Hippocampal formation (tissue), 2 donors: ENCODE results near the gene IL16.
"Not testable (repeated sequence)": the region's sequence is repeated elsewhere in the genome, so short reads cannot be mapped to it uniquely, and the experiment has no call there.

Source experiments
- DNase-seq, 2 donors: peaks; one replicate each; lab custom pipeline; 2025; lab: John Stamatoyannopoulos, UW

The IL16 gene

DNA sequence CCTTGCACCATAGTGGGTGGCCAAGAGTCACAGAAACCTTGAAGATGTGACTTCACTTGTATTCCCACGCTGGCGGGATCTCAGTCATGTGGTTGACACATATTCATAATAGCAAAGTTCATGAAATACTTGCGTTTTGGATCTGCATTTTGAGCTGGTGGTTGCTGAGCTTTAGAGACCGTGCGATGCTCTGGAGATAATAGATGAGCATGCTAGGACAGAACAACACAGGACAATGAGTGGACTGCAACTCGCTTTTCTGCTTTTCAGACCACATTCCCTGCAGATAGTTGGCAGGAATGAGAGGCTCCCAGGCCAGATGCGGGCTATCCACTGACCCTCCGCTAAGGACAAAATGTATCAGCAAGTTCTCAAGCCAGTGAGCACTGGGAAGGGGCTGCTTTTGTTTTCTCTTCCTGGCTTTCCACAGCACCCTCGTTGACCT, 141.1 kb downstream of the IL16 start:
- DNase-seq: no peak

- no peak for DNase-seq
Observed at GRCh38 chr15:81338170-81339007, 141.7 kb downstream of the IL16 start.

- DNase-seq: no peak
Observed at GRCh38 chr15:81339321-81339720, 142.6 kb downstream of the IL16 start.

GRCh38 chr15:81339851-81340250, 143.2 kb downstream of the IL16 start:
- no peak for DNase-seq

DNA sequence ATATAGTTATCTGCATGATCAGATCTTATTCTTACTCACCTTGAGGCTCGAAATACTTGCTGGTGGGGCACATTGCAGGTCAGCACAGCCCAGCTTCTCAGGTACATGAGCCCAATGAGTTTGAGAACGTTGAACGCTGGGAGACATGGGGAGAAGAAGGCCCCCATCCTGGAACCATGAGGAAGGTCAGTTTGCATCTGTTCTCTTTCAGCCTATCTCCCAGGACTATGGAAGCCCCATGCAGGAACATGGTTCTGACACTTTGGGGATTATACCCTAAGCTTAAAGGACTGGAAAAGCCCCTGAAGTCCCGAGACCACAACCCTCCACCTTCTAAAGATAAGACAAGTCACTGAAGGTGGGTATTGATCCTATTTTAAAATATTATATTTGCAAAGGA, 144.7 kb downstream of the IL16 start:
- no peak for DNase-seq

DNA sequence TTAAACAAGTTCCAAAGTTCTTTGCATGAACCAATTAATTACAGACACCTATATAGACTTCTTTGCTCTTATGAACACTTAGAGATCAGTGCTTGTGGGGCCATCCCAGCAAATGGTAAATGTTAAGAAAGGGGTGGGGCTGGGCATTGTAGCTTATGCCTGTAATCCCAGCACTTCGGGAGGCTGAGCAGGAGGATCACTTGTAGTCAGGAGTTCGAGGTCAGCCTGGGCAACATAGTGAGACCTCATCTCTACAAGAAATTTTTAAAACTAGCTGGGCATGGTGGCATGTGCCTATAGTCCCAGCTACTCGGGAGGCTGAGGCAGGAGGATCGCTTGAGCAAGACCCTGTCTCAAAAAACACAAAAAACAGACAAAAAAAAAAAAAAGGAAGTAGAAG, 146.7 kb downstream of the IL16 start:
- no peak for DNase-seq

GRCh38 chr15:81346611-81347010, 149.9 kb downstream of the IL16 start:
- DNase-seq: no peak

DNA sequence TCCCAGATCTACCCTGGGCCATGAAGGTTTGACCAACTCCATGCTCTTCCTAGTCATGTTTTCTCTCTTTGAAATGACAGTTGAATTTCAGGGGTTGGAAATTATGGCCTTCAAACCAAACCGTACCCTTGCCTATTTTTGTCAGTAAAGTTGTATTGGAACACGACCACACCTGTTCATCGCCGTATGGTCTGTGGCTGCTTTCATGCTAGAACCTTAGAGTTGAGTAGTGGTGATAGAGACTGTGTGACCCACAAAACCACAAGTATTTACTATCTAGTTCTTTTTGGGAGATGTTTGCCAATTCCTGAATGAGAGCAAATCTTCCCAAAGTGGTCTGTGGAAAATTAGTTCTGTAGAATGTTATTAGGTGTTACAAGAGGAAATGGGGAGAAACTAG, 151.2 kb downstream of the IL16 start:
- DNase-seq: no peak

- not testable (repeated sequence) for DNase-seq
Observed at GRCh38 chr15:81348691-81349090, 152.0 kb downstream of the IL16 start.

DNA sequence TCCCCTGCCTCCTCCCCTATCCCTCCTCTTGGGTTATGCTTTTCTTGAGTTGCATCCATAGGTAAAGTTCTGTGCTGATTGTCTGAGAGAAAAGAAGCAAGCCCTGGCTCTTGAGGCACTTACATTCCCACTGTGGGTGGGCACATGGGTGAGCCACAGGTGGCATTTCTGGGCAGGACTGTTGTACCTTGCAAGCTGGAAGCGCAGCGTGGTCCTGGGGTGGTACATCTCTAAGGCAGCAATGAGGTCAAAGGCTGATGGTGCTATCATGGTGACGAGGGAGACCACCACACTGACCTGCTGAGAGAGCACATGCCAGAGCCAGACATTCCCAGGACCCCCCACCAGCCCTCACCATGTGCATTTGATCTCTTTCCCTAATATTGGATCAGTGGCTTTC, 152.6 kb downstream of the IL16 start:
- DNase-seq: no peak

GRCh38 chr15:81351651-81352050, 155.0 kb downstream of the IL16 start:
- no peak for DNase-seq

DNA sequence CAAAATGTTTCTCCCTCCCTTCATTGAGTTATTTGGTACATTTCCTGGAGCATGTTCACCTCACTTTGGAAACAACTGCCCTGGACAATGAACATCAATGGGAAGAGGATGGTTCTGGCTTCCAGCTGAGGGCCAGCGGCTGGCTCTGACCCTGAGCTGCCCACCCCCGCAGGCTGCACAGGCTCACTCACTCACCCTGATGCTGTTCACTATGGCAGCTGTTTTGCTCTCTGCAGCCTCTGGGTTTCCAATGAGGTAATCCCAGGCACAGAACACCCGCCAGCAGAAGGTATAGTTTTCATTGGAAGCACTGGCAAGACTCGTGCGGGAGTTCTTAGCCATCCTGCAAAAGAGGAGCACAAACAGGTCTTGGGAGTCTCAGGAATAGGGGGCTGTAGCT, 159.6 kb downstream of the IL16 start:
- no peak for DNase-seq

- DNase-seq: no peak
Observed at GRCh38 chr15:81357180-81357686, 160.6 kb downstream of the IL16 start.

DNA sequence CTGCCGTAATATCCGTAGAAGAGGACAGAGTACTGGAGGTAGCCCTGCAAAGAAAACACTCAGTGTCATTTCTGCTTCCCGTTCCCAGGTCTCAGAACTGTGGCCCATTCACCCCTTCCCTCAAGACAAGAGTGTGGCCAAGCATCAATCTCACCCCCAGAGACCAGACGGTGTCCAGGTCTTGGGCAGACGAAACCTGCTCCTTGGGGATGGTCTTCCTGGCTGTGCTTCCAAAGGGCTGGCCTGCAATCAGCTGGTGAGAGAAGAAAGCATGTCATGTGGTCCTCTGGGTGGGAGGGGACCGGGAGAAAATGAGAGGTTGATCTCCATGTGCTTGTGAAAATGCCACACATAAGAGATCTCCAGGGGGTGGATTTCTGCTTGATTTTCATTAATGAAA, 161.6 kb downstream of the IL16 start:
- DNase-seq: no peak

DNA sequence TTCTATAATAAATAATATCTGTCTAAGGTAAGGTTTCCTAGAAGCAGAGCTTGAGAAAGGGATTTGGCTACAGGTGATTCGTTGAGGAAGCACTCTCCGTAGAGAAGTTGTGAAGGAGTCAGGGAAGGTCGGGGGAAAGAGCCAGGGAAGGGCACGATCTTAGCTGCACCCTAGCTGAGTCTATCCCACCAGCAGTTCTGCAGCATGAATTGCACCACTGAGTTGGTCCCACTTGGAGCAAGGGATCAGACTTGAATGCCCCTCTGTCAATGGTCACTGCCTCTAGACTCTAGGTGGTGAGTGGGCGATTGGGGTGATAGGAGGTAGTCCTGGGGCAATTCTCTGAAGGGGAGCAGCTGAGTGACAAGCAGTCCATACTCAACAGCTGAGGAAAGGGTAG, 163.8 kb downstream of the IL16 start:
- no peak for DNase-seq

DNA sequence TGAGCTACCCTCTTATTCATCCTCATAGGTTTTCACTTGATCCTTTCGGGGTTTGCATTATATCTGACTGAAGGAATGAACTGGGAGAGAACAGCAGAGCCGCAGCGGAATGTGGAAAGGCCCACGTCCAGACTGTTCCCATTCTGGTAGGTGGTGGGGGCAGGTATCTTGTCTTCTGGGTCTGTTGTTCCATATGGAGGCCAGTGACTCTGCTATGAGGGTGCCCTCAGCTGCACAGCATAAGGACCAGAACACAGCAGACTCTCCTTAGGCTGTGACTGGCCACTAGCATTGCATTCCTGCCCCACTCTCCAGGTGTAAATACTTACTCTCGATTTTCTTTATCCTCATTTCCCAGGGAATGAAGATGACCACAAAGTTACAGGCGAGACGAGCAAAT, 165.2 kb downstream of the IL16 start:
- no peak for DNase-seq

DNA sequence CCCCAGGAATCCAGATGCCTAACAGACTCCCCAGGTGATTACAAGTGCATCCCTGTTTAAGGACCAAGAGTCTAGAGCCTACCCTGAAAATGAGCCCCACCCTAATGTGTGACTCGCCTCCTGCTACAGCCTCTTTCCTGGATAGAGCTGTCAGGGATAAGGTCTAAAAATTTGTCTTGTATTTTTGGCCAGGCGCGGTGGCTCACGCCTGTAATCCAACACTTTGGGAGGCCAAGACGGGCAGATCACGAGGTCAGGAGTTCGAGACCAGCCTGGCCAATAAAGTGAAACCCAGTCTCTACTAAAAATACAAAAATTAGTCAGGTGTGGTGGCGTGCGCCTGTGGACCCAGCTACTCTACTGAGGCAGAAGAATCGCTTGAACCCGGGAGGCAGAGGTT, 166.1 kb downstream of the IL16 start:
- no peak for DNase-seq

- no peak for DNase-seq
Observed at GRCh38 chr15:81363276-81363675, 166.6 kb downstream of the IL16 start.
